Posterior cingulate gyrus (tissue), 11 donors: ENCODE results near the gene NUDT16L1.
"Not testable (repeated sequence)": the region's sequence is repeated elsewhere in the genome, so short reads cannot be mapped to it uniquely, and the experiment has no call there.

ENCODE experiments used
- DNase-seq, 10 donors: peaks; one replicate each; pipeline versions ENCODE4 v3.0.0 to v3.0.0-alpha.2; 2020 to 2021; ENCODE audit warnings: mixed read lengths in 3 of 10
- intact Hi-C: fragments of 100-400 bp; cut with DNase I; formaldehyde crosslinking; loops from one replicate; pipeline ENCODE4 v1.15.1; 2023

The NUDT16L1 gene

GRCh38 chr16:4738370-4738769, 45.0 kb downstream of the NUDT16L1 start:
- intact Hi-C loops = not testable (repeated sequence)

DNA sequence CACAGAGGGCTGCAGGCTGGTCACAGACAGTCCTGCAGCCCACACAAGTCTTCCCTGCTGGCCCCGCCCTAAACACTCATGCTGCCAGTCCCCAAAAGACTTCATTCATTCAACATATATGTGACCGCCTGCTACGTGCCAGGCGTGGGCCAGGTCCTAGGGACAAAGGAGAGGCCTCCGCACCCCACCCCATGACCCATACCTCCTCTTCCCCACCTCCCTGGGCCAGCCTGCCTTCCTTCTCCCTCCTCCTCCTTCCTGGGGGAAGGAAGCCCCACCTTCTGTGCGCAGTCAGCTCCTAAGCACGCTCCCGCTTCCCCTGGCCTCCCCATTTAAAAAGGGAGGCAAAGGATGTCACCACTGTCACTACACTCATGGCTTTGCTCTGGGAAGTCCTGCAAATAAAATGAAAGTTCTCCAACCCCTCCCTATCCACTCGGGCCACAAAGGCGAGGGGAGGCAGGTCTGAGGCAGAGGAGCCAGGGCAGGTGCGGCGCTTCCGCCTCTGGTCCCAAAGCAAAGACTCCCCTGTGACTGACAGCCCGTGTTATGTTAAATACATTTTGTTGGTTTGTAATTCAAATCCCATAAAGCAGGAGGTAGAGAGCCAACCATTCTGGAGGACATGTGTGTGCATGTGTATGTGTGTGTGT, 50.0 kb downstream of the NUDT16L1 start:
- DNase-seq = no peak
- intact Hi-C loops = no loop called here

More at GRCh38 chr16:4738370-4738769, 45.0 kb downstream of the NUDT16L1 start:
- not testable (repeated sequence) for DNase-seq

GRCh38 chr16:4744555-4745273, 51.4 kb downstream of the NUDT16L1 start:
- peak in 1 of 10 donors; percentile 51 for DNase-seq

DNA sequence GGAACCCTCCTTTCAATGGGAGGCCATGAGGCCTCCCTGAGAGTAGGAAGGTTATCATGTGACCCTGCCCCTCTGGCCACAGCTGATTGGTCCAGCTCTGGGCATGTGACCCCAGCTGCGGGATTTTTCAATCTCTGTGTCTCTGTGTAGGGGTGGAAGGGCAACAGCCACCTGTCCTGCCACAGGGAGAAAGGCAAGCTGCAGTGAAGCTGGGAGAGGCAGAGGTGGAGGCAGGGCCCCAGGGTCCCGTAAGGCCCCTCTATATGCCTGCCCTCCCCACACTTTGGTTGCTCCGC, 51.9 kb downstream of the NUDT16L1 start:
- intact Hi-C loops = no loop called here
- DNase-seq = no peak

More at GRCh38 chr16:4744555-4745273, 51.4 kb downstream of the NUDT16L1 start:
- intact Hi-C loops = no loop called here
